ENCODE results near the gene GTF2F2. TPM values are rescaled to one million over a fixed set of nuclear protein-coding genes. Genes with fewer than 3 reads are reported as not detected.

Gene GTF2F2, protein sequence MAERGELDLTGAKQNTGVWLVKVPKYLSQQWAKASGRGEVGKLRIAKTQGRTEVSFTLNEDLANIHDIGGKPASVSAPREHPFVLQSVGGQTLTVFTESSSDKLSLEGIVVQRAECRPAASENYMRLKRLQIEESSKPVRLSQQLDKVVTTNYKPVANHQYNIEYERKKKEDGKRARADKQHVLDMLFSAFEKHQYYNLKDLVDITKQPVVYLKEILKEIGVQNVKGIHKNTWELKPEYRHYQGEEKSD
- total RNA-seq, result 19.6 and 23.6 TPM in 2 replicates
- total RNA-seq (2013), result 26.2 TPM
- 5.9 and 9.0 TPM in 2 replicates for polyA plus RNA-seq
- polyA minus RNA-seq, result 6.5 and 11.6 TPM in 2 replicates

DNA sequence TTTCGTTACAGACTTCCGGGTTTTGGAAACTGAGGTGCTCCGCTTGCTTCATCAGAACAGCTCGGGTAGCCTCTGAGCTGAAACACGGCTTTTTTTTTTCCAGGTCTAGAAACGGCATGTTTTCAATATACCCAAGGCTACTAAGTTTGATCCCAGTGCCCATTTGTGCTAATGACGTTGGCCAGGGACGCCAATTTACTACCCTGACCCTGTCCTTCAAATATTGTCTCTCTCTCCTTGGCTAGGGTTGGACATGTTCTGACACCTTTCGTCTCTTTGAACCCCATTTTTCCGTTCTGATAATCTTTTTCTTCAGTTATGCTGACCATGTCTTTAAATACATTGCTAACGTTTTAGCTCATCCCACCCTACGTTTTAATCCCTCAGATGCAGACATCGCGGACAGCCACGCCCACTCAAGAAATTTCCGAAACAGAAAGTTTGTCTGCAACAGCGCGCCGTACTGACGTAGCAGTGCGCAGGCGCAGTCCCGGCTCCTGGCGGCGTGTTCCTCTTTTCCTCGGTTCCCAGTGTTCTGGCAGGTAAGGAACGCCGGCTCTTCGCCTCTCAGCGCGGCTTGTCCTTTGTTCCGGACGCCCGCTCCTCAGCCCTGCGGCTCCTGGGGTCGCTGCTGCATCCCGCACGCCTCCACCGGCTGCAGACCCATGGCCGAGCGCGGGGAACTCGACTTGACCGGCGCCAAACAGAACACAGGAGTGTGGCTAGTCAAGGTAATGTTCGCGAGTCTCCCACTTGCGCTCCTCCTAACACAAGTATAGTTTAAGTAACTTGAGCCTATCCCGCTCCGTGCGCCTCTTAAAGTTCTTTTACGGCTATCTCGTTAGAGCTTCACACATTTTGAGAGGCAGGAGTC lies at the start of gene GTF2F2:
Gene GTF2F2, plus strand, starts transcription at position 520 of the 874 bp plus-strand sequence. Its CDS starts 146 bp downstream, at position 666.
- peak within 1 kb of the TSS; percentile 98 for H2AFZ ChIP-seq (ENCODE audit: insufficient read depth, low read depth, low read length, poor library complexity, severe bottlenecking)
- no peaks in the 10 kb centered on the region for H3K9me3 Mint-ChIP-seq (ENCODE audit: insufficient read depth)
- H3K27ac ChIP-seq (ENCODE audit: low read length in 2 of 2), result peak within 1 kb of the TSS; percentile 66 to 93
- H3K79me2 ChIP-seq (ENCODE audit: control insufficient read depth, insufficient read depth, low read length), result peaks cover 62% of the 10 kb centered on the region
- H3K4me1 ChIP-seq (ENCODE audit: control insufficient read depth in 2 of 2, insufficient read depth in 2 of 2, low read length in 2 of 2), result peaks cover 20 to 21% of the 10 kb centered on the region in 2 donors
- H3K4me3 ChIP-seq (ENCODE audit: control extremely low read depth in 1 of 5, extremely low read depth in 1 of 5, insufficient read depth in 1 of 5, low read depth in 2 of 5, low read length in 4 of 5), result peak within 1 kb of the TSS; percentile 68 to 100 (median 92)
- peak; percentile 81 for ATAC-seq (ENCODE audit: low read depth)
- no peaks in the 10 kb centered on the region for H3K9me3 ChIP-seq (ENCODE audit: control extremely low read depth in 1 of 3, control insufficient read depth in 2 of 3, insufficient read depth in 1 of 3, low read length in 2 of 3)
- WGBS (ENCODE audit: insufficient coverage), result 1% methylated on average over 52 of the region's 53 CpGs
- ChIA-PET CTCF (no interaction called here), POLR2A (interaction anchor here (0.6 kb wide), 1 partner anchor 194 kb away, joined by 4 read pairs; no protein-coding TSS in a partner anchor)
- H3K4me2 ChIP-seq (replicated peaks; ENCODE audit: low read depth, low read length, poor library complexity, severe bottlenecking), result peak within 1 kb of the TSS; percentile 86
- no peaks in the 10 kb centered on the region for H3K27me3 ChIP-seq (replicated peaks in 1 of 4; ENCODE audit: control extremely low read depth in 1 of 4, control insufficient read depth in 3 of 4, insufficient read depth in 4 of 4, low read length in 3 of 4)
- H3K4me3 Mint-ChIP-seq, result no peak within 1 kb of the TSS
- H3K27me3 Mint-ChIP-seq, result no peaks in the 10 kb centered on the region
- TF ChIP-seq EZH2 (IDR thresholded peaks at IDR 0.05; ENCODE audit: borderline replicate concordance, insufficient read depth, low read depth, low read length, poor library complexity, severe bottlenecking) (no peak), CTCF (IDR thresholded peaks at IDR 0.05) (no peak)
- DNase-seq, result peak; percentile 94
- H4K20me1 ChIP-seq (ENCODE audit: control insufficient read depth, insufficient read depth, low read length, poor library complexity, severe bottlenecking), result peaks cover 15% of the 10 kb centered on the region
- H3K9ac ChIP-seq (ENCODE audit: low read length), result peak within 1 kb of the TSS; percentile 96
- intact Hi-C loops (cut with micrococcal nuclease), result loop anchor here (1.0 to 10.0 kb wide), 8 partner anchors 73 to 344 kb away; partner anchors contain the start of genes COG3, GPALPP1, NUFIP1 and SLC25A30
- no peaks in the 10 kb centered on the region for H3K36me3 ChIP-seq (replicated peaks in 1 of 2; ENCODE audit: control extremely low read depth in 1 of 2, control insufficient read depth in 1 of 2, extremely low read depth in 1 of 2, insufficient read depth in 2 of 2, low read length in 1 of 2)
- H3K4me1 Mint-ChIP-seq, result peaks cover 7% of the 10 kb centered on the region
- no peak within 1 kb of the TSS for H3K27ac Mint-ChIP-seq
